HG03135 (cell line): ENCODE data around the gene TSHZ3.

Source experiments
- ATAC-seq: cut with Tn5 transposase; IDR thresholded peaks from one replicate; pipeline ENCODE4 v1.9.1; 2021; ENCODE audit warnings: mild to moderate bottlenecking, moderate library complexity; ENCODE audit not compliant: unreplicated experiment

TSHZ3 gene

DNA sequence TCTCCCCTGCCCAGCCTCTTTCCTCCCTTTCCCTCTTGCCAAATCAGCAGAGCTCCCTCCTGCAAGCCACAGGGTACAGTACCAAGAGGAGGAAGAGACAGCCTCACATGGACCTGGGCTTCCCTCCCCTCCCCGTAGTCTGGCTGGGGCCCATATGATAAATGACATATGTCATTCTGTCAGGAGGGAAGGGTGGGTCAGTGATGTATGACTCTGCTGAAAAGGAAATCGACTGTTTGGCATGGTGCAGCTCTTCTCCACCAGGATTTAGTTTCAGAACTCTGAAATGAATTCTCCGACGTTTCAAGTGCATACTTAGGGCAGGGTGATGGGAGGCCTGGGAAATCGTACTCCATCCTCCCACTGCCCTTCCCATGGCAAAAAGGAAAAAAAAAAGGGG, 9.8 kb downstream of the TSHZ3 start:
- ATAC-seq: no peak

DNA sequence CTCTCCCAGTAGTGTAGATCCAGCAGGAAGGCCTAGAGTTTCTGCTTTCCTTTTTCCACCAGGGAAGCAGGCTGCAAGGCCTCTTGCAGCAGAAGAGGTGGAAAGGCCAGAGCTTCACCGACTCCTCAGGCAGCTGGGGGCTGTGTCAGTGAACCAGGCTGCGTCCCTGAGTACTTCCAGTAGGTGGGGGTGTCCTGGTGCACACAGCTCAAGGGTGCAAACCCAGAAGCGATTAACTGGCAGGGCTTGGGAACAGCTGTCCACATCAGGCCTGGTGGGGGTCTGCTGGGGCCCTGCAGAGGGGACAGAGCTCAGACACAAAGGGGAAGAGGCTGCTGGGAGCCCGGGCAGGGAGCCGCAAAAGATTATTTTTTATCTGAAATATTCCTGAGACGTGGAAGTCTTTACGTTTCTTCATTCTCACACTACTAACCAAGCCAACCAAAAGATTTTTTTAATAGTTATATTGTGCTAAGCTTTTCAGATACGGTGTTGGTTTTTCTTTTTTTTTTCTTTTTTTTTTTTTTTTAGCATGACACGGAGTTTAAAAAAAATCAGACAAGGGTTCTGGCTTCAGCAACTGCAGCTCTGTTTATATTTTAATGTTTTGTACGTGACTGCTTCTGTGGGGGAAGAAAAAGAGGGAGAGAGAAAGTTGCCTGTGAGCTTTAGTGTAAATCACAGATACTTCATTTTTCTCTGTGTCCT, 11.0 kb downstream of the TSHZ3 start:
- ATAC-seq: no peak

DNA sequence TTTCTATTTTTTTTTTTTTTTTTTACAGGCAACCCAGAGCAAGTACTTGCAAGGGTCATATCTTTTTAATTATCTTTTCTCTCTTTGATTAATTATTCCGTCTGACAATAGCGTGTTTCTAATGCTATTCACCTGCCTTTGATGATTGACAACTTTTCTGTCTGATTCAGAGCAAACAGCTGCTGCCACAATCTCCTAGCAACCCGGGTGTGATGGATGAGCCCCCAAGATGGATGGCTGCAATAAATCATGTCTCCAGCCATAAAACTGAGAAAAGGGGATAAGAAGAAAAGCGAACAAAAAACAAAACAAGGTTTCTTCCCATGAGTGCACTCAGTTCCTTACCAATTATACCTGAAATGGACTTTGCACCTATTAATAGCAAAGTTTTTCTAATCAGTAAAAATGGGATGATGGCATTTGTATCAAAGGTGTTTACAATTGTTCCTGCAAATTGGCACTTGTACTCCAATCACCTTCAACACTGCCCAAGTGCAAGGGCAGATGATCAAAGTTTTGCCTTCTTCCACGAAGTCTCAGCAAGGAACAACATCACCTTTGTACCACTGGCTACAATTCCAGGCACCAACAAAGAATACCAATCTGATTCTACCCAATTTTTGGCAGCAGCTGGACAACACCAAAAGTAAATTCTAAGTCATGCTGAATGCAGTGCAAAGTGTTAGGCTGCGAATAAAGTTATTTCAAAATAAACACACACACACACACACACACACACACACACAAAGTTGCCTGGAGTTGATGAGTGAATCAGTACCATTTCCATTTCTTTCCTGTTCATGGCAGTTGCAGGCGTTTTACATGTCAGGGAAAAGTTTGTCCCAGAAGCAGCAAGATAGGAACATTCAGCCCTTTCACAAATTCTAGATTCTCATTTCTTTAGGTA, 12.0 kb downstream of the TSHZ3 start:
- no peak for ATAC-seq

DNA sequence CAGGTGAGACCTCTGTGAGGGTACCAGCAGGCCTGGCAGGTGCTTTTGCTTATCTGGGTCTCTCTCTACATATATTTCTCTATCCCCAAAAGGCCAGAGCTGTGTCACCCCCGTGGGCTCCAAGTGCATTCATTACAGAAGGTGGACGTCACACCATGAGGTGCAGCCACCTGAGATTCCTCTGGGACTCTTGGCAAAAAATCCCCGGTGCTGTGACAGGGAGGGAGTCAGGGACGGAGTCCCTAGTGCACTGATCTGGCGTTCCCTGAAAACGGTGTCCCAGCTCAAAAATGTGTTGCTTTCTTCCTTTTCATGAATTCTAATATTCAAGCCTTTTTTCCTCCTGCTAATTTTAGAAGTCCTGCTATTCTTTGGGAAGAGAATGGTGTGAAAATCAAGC, 13.5 kb downstream of the TSHZ3 start:
- ATAC-seq: no peak

DNA sequence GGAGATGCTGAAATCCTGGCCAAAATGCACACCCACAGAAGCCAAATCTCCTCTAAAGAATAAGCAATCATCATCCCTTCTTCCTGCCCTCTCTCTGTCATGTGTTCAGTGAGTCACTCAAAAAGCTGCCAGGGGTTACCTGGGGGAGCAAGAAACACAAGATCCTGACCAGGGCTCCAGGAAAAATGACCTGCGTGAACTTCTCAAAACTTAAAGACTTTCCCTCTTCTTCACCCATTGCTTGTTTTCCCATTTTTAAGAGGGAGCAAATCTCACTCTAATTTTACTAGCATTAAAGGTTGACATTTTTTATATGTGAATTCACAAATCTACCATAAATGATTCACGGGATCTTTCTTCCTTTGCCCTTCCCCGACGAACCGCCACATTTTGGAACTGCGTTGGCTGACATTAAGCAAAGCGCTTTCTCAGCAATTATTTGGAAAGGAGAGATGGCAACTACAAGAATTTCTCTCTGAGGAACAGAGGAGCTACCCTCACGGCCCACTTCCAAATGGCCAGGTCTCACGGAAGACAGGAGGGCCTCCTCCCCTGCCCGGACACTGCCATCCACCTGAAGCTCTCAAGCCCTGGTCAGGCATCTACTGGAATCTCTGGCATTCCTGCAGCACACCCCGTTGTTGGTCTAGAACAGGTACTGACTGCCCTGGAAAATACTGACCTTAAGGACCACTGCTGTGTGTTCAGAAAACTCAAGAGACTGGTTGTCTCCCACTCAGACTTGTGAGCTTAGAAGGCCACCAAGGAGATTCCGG, 14.2 kb downstream of the TSHZ3 start:
- no peak for ATAC-seq

DNA sequence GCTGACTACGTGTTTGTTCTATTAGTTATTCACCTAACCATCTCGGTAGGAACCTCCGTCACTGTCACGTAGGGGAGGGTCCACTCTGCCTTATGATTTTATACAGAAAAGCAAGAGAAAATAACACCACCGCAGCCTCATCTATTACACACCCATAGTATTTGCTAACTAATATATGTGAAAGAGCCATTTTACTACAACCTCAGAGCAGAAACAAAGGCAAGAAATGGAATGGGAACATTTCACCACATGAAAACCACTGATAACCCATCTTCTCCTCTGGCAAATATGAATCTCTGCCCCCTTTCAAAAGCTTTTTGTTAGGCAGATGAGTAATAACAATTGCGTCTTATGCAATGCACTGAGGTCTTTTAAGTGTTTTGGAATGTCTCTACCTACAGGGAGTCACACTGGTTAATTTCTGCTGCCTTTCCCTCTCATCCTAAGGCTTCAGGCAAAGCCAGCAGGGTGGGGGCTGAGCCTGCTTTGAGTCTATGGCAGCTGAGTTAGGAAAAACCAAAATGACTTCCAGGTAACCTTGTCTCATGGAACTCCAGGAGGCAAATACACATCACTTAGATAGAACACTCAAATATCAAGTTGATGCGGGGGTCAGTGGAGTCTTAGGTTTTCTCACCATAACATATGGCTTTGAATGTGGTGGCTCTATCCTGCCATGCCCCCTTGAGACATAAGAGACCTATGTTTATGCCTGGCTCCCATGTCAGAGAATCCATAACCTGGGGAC, 15.0 kb downstream of the TSHZ3 start:
- ATAC-seq: no peak

DNA sequence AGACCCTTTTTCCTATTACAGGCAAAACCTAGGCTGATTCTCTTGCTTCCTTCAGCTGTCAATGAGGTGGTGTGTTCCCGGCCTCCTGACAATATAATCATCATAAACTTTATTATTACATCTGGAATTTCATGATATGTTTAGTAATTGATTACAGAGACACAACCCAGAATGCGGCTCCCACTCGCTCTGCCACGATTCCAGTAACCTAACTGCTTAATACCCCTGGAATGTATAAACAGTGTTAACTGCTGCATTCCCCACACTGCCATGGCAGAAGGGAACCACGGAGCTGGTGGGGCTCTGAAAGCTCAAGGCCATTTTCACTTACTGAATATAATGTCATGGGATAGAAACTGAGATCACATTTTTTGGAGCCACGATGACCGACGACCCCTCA, 17.1 kb downstream of the TSHZ3 start:
- no peak for ATAC-seq

DNA sequence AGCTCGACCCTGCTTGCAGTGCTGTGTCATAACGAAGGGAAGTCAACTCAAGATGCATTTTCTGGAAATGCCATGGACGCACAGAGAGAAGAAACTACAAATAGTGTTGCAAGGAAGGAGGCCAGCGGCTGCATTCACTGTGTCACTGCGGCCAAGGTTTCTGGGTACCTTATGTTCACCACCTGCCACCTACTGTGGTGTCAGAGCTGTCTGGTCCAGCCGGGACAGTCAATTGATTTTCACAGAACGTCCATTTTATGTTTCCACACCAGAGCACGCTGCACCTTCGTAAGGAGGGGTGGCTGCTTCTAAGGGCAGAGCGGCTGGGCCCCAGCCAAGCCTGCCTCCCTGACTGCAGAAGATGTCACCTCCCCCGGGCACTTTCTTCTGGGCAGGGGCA, 17.7 kb downstream of the TSHZ3 start:
- no peak for ATAC-seq

DNA sequence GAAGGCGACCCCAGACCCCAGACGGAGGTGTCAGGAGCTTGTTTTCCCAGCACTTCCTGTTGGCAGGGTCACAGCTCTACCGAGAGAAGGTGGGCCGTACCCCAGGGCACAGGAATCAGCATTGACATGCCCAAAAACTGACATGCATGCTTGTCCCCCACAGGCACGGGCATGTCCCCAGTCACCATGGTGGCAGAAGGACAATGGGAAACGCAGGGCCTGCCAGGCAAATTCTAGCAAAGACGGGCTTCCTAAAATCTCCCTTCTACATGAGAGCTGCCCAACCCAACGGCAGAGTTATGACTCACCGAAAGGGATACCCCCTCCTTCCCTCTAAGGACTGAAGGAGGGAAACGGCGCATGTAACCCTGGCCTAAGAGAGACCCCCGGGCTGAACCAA, 18.5 kb downstream of the TSHZ3 start:
- ATAC-seq: no peak

DNA sequence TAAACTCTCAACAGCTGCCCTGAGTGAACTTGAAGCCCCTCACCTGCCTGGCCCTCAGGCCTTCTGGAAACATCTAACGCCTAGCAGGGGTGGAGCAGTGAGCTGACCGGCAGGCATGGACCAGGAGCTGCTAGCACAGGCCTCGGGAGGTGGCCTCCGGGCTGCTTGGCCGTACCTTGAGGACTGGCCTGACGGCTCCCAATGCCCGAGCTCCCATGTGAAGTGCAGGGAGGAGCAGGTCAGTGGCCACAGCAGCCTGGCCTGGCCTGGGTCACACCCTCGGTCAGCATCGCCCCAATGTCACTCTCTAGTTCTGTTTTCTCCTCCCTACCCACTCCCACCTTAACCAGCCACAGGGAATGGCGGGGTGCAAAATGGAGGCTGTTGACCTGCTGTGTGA, 19.0 kb downstream of the TSHZ3 start:
- no peak for ATAC-seq

DNA sequence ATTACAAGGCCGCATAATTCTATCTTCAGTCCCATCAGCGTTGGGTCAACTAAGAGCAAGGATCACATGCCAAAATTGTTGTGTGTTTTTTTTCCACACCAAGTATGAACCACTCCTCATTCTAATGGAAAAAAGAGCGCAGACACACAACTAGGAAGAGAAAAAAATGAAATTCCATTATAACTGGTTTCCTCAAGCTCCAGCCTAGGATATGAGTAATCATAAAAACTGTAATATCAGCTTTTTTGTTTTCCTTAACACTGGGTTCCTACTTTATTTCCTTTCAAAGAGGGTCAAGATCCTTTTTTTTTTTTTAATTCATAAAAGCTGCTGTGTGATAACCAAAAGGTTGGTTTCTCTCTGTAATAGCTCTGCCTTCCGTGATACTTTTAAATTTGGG, 19.4 kb downstream of the TSHZ3 start:
- no peak for ATAC-seq

DNA sequence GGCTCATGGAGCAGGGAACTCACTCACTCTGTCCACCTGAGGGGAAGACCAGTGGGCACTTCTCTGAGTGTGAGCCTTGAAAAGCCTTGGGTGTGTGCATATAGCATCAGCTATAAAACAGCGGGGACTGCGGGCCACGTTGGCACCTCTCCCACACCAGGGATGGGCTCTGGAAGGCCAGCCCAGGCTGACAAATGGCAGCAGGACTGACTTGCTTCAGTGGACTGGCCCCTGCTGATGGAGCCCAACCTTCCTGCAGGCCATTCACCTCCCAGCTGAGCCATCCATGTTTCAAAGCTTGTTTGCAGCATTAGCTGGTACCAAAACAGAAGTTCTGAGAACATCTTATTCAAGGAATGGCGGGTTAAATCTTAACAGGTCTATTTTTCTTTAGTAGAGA, 21.0 kb downstream of the TSHZ3 start:
- ATAC-seq: no peak

DNA sequence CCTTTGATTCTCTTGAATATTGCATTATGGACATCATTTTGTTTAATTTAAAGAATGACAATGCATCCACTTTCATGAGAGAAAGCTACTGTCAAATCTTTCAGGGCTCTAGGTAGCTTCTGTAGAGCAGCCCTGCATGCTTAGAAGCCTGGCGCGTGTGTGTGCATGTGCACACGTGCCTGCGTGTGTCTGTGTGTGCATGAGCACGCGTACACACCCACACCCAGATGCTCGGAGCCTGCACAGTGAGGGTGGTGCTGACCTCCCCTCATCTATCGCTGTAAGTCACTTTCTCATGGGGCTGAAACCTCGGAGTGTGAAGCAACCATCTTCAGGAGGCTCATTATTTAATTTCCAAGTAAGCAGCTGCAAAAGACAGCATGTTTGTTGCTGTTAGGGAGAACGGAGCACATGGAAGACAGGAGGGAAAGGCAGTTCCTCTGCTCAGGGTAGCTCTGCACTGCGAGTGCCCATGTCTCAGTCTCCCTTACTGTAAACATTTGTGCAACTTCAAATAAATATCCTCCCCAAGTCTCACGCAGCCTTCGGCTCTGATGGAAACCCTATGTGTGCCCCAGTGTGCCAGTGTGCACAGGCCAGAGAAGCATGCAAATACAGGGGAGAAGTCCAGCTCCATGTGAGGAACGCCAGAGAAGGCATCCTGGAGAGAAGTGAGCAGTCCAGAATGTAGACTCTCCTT, 22.8 kb downstream of the TSHZ3 start:
- no peak for ATAC-seq

DNA sequence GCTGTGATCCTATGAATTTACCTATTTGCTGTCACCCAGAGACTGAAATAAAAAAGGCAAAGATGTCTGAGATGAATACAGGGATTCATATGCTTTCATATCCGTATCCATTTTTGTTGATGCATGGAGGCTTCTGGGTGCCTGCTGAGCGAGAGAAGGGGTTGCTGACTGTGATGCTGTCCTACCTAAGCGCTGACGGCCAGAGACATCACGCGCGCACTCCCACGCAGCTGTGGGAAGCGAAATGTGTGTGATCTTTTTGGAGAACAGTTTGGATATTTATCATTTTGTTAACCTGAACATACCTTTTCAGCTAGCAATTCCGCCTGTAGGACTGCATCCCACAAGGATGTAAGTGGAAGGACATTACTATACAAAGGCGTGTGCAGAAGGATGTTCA, 23.9 kb downstream of the TSHZ3 start:
- no peak for ATAC-seq

DNA sequence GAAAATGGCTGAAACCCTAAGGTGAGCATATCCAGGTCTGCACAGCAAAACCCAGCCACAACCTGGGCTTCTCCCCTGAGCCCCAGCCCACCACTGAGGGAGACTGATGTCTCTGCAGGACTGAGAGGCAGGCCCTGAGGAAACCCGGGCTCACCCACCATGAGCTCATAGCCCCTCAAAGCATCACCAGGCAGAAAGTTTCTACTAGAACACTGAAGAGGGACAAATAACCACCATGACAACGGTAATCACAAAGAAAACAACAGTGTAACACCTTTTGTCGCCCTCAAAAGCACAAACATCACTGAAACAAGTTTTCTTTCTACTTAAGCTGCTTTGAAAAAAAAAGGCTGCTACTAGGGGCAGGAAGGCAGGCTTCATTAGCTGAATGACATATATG, 29.8 kb downstream of the TSHZ3 start:
- ATAC-seq: no peak

DNA sequence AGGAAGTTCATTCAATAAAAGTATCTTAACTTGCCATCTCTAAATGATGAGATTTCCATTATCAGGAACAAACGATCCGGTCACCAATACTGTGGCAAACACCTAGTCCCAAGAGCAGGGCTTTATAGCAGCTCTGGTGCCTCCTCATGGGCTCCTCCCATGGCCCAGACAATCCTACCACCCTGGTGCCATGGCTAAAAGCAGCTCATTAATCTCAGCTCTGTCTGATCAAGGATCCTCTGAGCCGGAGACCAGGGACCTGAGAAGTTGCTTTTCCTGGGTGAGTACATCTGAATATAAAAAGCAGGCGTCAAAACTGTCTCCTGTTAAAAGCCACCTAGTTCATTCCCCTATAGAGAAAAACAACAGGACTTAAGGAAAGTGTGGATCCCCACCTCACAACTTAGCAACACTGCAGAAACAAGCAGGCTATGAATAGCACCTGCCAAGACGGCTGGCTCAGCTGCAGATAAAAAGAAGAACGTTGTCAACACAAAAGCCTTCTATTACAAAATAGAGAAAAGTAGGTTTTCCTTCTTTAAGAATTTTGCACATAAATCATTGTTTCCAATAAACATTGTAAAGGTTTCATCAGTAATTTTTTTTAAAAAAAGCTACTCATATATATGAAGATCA, 30.3 kb downstream of the TSHZ3 start:
- ATAC-seq: no peak

DNA sequence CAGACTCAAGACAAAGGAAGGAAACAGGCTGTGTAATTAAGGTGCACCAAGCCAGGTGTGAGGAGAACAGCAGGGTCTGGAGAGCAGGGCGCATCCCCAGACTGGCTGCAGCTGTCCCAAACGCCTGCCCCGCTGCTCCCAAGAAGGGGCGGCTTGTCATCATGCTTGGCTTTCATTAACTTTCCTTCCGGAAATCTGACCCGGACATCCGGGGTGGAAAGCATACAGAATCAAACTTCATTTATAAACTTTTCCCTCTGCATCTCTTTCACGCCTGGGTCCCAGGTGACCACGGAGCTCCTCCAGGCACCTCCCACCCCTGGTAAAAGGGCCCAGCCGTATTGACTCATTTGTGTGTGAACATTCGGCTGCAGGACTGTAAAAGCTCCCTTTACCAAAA, 31.7 kb downstream of the TSHZ3 start:
- no peak for ATAC-seq

DNA sequence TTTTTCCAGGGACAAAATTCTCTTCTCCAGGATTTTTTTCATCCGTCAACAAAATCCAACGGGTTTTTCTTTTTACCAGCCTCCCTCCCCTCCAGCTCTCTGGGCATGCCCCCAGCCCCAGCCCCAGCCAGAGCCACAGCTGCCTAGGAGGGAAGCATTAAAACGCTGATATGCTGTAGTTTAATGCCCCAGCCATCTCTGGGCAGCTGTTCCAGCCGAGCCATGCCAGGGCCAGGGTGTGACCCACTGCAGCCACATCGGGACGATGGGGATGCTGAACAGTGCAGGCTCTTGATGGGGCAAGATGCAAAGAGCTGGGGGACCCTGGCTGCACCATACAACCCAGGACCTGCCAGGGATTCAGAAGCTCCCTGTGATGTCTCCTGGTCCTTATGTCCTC, 32.1 kb downstream of the TSHZ3 start:
- ATAC-seq: no peak

DNA sequence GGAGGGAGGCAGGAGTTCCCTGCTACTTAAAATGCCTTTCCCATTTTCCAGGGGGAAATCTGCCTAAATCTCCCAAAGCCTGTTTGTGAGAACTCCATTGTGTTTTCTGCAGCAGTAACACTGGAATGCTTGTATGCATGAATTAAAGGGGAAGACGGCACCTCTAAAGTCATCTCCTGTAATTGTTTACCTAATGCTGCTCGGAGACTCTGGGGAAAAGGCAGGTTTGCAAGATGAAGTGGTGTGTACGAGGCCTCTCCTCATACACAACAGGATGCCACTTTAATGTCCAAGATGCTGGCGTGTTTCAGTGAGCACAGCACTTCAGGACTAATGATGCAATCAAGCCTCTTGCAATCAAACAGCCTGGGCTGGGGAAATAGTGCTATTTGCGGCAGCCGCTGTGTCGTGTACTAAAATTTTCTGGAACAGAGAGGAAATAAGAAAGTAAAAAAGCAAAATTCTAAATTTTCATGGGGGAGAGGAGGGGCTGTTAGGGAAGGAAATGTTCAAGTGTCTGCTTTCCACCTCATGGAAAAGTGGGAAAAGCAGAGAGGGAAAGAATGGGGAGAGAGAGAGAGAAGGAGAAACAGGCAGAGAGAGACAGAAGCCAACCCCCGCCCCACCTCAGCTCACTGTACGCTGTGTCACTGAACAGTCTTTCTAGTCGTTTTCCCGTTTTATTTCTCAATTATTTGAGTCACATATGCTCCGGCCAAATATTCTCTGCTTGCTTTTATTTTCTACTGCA, 32.9 kb downstream of the TSHZ3 start:
- no peak for ATAC-seq
